Mesenchymal stem cell (in vitro differentiated cells and primary cell): ENCODE results near the gene BCKDHB.

Source experiments
- DNase-seq: peaks from one replicate; pipeline ENCODE4 v3.0.0-alpha.2; 2013
- H2AFZ ChIP-seq: one replicate; pipeline ENCODE4 v1.6.1; 2013; ENCODE audit warnings: low read depth, mild to moderate bottlenecking, control low read depth, inconsistent platforms, low read length, moderate library complexity
- H2AK5ac ChIP-seq: 2 replicates; pipeline ENCODE4 v1.6.1; 2013; ENCODE audit warnings: low read length, moderate library complexity, mild to moderate bottlenecking, inconsistent platforms; ENCODE audit not compliant: severe bottlenecking
- H2BK120ac ChIP-seq: one replicate; pipeline ENCODE4 v1.6.1; 2013; ENCODE audit warnings: low read depth, mild to moderate bottlenecking, inconsistent platforms, low read length, moderate library complexity
- H2BK12ac ChIP-seq, 2 experiments: one replicate each; pipeline ENCODE4 v1.6.1; 2013; ENCODE audit warnings: inconsistent platforms in 2 of 2, low read length in 2 of 2, mild to moderate bottlenecking in 2 of 2, moderate library complexity in 2 of 2, control low read depth in 1 of 2
- H2BK15ac ChIP-seq: one replicate; pipeline ENCODE4 v1.6.1; 2013; ENCODE audit warnings: mild to moderate bottlenecking, low read depth, inconsistent platforms; ENCODE audit not compliant: poor library complexity, severe bottlenecking
- H2BK5ac ChIP-seq: 2 replicates; pipeline ENCODE4 v1.6.1; 2013; ENCODE audit warnings: low read depth, mild to moderate bottlenecking, low read length, control low read depth, inconsistent platforms; ENCODE audit not compliant: poor library complexity, severe bottlenecking
- H3K14ac ChIP-seq, 2 experiments: one replicate each; pipeline ENCODE4 v1.6.1; 2013; ENCODE audit warnings: inconsistent platforms in 2 of 2, low read length in 2 of 2, control low read depth in 1 of 2, mild to moderate bottlenecking in 1 of 2, moderate library complexity in 1 of 2
- H3K18ac ChIP-seq, 2 experiments: one replicate each; pipeline ENCODE4 v1.6.1; 2013; ENCODE audit warnings: inconsistent platforms in 2 of 2, low read length in 2 of 2, control low read depth in 1 of 2, low read depth in 1 of 2, mild to moderate bottlenecking in 1 of 2
- H3K23ac ChIP-seq, 2 experiments: one replicate each; pipeline ENCODE4 v1.6.1; 2013; ENCODE audit warnings: inconsistent platforms in 2 of 2, low read length in 2 of 2, mild to moderate bottlenecking in 2 of 2, moderate library complexity in 2 of 2, control low read depth in 1 of 2
- H3K27ac ChIP-seq: 2 replicates; pipeline ENCODE4 v1.5.1; 2013; ENCODE audit warnings: mild to moderate bottlenecking, moderate library complexity, low read length, control low read depth, inconsistent platforms; ENCODE audit not compliant: poor library complexity, severe bottlenecking
- H3K27me3 ChIP-seq, 2 experiments: 2 replicates each; pipeline versions ENCODE4 v1.6.1 to v1.7.0; 2013; ENCODE audit warnings: low read length in 2 of 2, mild to moderate bottlenecking in 2 of 2, moderate library complexity in 2 of 2, control low read depth in 1 of 2, inconsistent platforms in 1 of 2; ENCODE audit not compliant: control insufficient read depth in 1 of 2, insufficient read depth in 1 of 2
- H3K36me3 ChIP-seq, 2 experiments: 2 replicates each; pipeline versions ENCODE4 v1.6.1 to v1.7.0; 2013; ENCODE audit warnings: low read length in 2 of 2, control low read depth in 1 of 2, inconsistent platforms in 1 of 2, low read depth in 1 of 2, mild to moderate bottlenecking in 1 of 2; ENCODE audit not compliant: insufficient read depth in 2 of 2, control insufficient read depth in 1 of 2
- H3K4ac ChIP-seq, 2 experiments: one replicate each; pipeline ENCODE4 v1.6.1; 2013; ENCODE audit warnings: inconsistent platforms in 2 of 2, low read length in 2 of 2, mild to moderate bottlenecking in 2 of 2, moderate library complexity in 2 of 2, control low read depth in 1 of 2, low read depth in 1 of 2
- H3K4me1 ChIP-seq: 2 replicates; pipeline ENCODE4 v1.6.1; 2013; ENCODE audit warnings: low read depth, low read length, control low read depth; ENCODE audit not compliant: control insufficient read depth, insufficient read depth
- H3K4me2 ChIP-seq: 2 replicates; pipeline ENCODE4 v1.6.1; 2013; ENCODE audit warnings: low read length, mild to moderate bottlenecking, inconsistent platforms; ENCODE audit not compliant: poor library complexity, severe bottlenecking
- H3K4me3 ChIP-seq, 2 experiments: 2 replicates each; pipeline versions ENCODE4 v1.5.1 to v1.7.0; 2013; ENCODE audit warnings: low read length in 2 of 2, mild to moderate bottlenecking in 2 of 2, control low read depth in 1 of 2, low read depth in 1 of 2; ENCODE audit not compliant: insufficient read depth in 1 of 2
- H3K79me1 ChIP-seq: replicated peaks from 2 replicates; pipeline ENCODE4 v1.6.1; 2013; ENCODE audit warnings: mild to moderate bottlenecking, control low read depth, low read length, inconsistent platforms; ENCODE audit not compliant: poor library complexity, severe bottlenecking
- H3K9ac ChIP-seq: 2 replicates; pipeline ENCODE4 v1.7.0; 2013; ENCODE audit warnings: mild to moderate bottlenecking, low read length, moderate library complexity
- H3K9me3 ChIP-seq: 2 replicates; pipeline ENCODE4 v1.7.0; 2013; ENCODE audit warnings: mild to moderate bottlenecking, low read length; ENCODE audit not compliant: control insufficient read depth
- H4K8ac ChIP-seq: one replicate; pipeline ENCODE4 v1.6.1; 2013; ENCODE audit warnings: inconsistent platforms, mild to moderate bottlenecking, low read length, moderate library complexity
- H4K91ac ChIP-seq: one replicate; pipeline ENCODE4 v1.6.1; 2013; ENCODE audit warnings: mild to moderate bottlenecking, low read length, inconsistent platforms
- WGBS: methylation state at CpG from one replicate; pipeline ENCODE4 v1.1.7; 2013; ENCODE audit warnings: mixed read lengths; 5-methylcytosine and 5-hydroxymethylcytosine counted together

Gene BCKDHB

DNA sequence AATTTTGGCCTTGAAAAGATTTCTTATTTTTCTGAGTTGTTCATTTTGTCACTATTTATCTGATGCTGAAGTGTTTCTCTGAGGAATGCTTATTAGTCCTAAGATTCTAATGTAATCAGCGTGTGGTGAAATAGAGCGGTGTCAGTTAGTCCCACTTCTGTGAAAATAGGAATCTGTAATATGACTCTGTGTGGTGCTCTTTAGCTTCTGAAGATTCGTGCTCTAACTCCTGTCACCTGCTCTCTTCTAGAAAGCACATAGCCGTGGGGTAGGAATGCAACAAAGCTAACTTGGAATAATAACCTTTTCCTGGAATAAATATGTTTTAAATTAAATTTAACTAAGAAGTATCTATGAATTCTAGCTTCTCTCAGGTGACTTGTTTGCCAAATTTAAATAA is 90.4 kb downstream of the BCKDHB start:
- Histone ChIP-seq H3K18ac (no peak overlapping the region), H3K79me1 (no peaks in the 10 kb centered on the region), H2BK120ac (no peak overlapping the region), H2BK12ac (no peak overlapping the region), H3K9ac (no peak overlapping the region), H2BK5ac (no peak overlapping the region), H3K27ac (no peak overlapping the region), H4K8ac (no peak overlapping the region), H4K91ac (no peak overlapping the region), H2AFZ (no peak overlapping the region), H3K23ac (no peak overlapping the region), H3K9me3 (no peaks in the 10 kb centered on the region), H3K36me3 (no peaks in the 10 kb centered on the region), H3K4me2 (no peak overlapping the region), H2BK15ac (no peak overlapping the region), H3K4ac (no peak overlapping the region), H3K27me3 (no peaks in the 10 kb centered on the region), H3K14ac (no peak overlapping the region), H3K4me3 (no peak overlapping the region), H2AK5ac (no peak overlapping the region), H3K4me1 (no peaks in the 10 kb centered on the region)
- WGBS, result 100% methylated on average over 2 of the region's 4 CpGs
- no peak for DNase-seq

DNA sequence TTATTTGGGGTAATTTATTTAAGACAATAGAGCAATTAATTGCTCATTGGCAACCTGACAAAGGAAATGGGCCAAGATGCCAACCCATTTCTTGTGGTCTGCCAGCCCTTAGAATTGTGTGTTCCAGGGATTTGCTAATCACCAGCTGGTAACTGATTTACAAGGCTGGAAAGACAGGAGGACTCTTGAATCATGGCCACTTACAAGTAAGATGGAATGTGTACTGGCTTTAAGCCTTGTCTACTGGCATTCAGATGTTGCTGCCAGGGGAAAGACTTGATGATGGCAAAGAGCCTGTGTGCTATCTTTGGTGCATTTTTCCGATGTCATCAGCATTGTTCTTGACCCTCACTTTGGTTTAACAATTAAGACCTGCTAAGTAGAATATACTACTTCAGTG is 91.0 kb downstream of the BCKDHB start:
- H3K9ac ChIP-seq, result no peak overlapping the region

DNA sequence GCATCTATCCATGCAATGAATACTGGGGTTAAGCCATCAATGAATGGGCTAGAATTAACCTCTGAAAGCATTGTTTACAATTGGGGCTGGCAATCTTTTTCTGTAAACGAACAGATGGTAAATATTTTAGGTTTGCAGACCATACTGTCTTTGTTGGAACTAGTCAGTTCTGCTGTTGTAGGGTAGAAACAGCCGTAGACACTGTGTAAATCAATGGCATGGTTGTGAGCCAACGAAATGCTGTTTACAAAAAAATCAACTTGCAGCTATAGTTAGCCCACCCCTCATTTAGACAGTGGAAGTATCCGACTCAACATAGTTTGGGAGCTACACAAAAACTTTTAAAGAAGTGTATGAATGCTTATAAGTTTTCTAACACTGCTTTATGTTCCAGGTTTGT is 91.5 kb downstream of the BCKDHB start:
- no peak overlapping the region for H3K23ac ChIP-seq
- no peak overlapping the region for H2AK5ac ChIP-seq
- no peak overlapping the region for H3K4me2 ChIP-seq
- no peak overlapping the region for H2AFZ ChIP-seq
- H3K27ac ChIP-seq, result no peak overlapping the region
- no peaks in the 10 kb centered on the region for H3K9me3 ChIP-seq
- H2BK12ac ChIP-seq, result no peak overlapping the region
- no peaks in the 10 kb centered on the region for H3K79me1 ChIP-seq
- H4K91ac ChIP-seq, result no peak overlapping the region
- WGBS, result 80% methylated on average over 3 of the region's 4 CpGs
- no peak overlapping the region for H3K4me3 ChIP-seq
- H3K14ac ChIP-seq, result no peak overlapping the region
- H3K27me3 ChIP-seq, result no peaks in the 10 kb centered on the region
- no peak overlapping the region for H2BK120ac ChIP-seq
- no peak overlapping the region for H3K4ac ChIP-seq
- H2BK5ac ChIP-seq, result no peak overlapping the region
- H4K8ac ChIP-seq, result no peak overlapping the region
- H3K36me3 ChIP-seq, result no peaks in the 10 kb centered on the region
- DNase-seq, result no peak
- no peaks in the 10 kb centered on the region for H3K4me1 ChIP-seq
- no peak overlapping the region for H3K18ac ChIP-seq
- no peak overlapping the region for H2BK15ac ChIP-seq
- H3K9ac ChIP-seq, result no peak overlapping the region

More for the DNA sequence above, 91.0 kb downstream of the BCKDHB start:
- Histone ChIP-seq H2AK5ac (no peak overlapping the region), H3K27ac (no peak overlapping the region), H2BK15ac (no peak overlapping the region), H3K18ac (no peak overlapping the region), H3K9me3 (no peaks in the 10 kb centered on the region), H3K27me3 (no peaks in the 10 kb centered on the region), H2BK120ac (no peak overlapping the region), H2AFZ (no peak overlapping the region), H3K79me1 (no peaks in the 10 kb centered on the region), H4K91ac (no peak overlapping the region), H2BK5ac (no peak overlapping the region), H3K4me2 (no peak overlapping the region), H4K8ac (peak overlapping the region; percentile 41), H2BK12ac (no peak overlapping the region), H3K4me3 (no peak overlapping the region), H3K4ac (no peak overlapping the region), H3K4me1 (no peaks in the 10 kb centered on the region), H3K23ac (no peak overlapping the region), H3K14ac (no peak overlapping the region), H3K36me3 (no peaks in the 10 kb centered on the region)
- no peak for DNase-seq
- 100% methylated on average over 1 of the region's 1 CpG for WGBS

DNA sequence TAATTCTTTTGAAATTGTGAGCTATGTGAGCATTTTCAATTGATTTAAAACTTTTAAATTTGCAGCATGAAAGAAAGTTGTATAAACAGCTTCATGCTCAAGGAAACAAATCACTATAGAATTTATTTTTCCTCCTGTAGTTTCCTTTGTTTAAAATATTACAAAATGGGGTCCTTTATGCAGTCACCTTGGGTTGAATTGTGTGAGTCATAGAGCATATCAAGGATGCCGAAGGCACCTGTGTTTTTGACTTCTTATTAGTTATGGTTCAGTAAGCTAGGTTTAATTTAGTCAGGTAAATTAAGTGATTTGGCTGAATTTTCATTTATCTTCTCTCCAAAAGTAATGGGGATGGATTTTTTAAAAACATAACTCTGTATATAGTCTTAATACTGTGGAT is 96.8 kb downstream of the BCKDHB start:
- Histone ChIP-seq H3K9ac (no peak overlapping the region), H2AK5ac (no peak overlapping the region), H3K36me3 (peaks cover 0 to 8% of the 10 kb centered on the region in 2 experiments), H2BK5ac (no peak overlapping the region), H3K27me3 (no peaks in the 10 kb centered on the region), H4K91ac (no peak overlapping the region), H3K4ac (no peak overlapping the region), H3K27ac (no peak overlapping the region), H4K8ac (no peak overlapping the region), H3K4me3 (no peak overlapping the region), H3K4me2 (no peak overlapping the region), H2AFZ (no peak overlapping the region), H2BK15ac (no peak overlapping the region), H2BK12ac (no peak overlapping the region), H3K18ac (no peak overlapping the region), H3K79me1 (no peaks in the 10 kb centered on the region), H2BK120ac (no peak overlapping the region), H3K14ac (no peak overlapping the region), H3K4me1 (no peaks in the 10 kb centered on the region), H3K9me3 (no peaks in the 10 kb centered on the region), H3K23ac (no peak overlapping the region)
- 94% methylated on average over 1 of the region's 1 CpG for WGBS
- DNase-seq, result no peak
